NCI-H2196 treated with DMSO at 0.1 percent for 48 hours (cell line): ENCODE results near the gene EPHB3.
"Not testable (repeated sequence)": the region's sequence is repeated elsewhere in the genome, so short reads cannot be mapped to it uniquely, and the experiment has no call there.

Experiments used
- DNase-seq: peaks from one replicate; lab custom pipeline; 2025; ENCODE audit not compliant: unreplicated experiment; lab: John Stamatoyannopoulos, UW

The EPHB3 gene

GRCh38 chr3:184619787-184620430 is 58.3 kb downstream of the EPHB3 start:
- DNase-seq, result no peak

DNA sequence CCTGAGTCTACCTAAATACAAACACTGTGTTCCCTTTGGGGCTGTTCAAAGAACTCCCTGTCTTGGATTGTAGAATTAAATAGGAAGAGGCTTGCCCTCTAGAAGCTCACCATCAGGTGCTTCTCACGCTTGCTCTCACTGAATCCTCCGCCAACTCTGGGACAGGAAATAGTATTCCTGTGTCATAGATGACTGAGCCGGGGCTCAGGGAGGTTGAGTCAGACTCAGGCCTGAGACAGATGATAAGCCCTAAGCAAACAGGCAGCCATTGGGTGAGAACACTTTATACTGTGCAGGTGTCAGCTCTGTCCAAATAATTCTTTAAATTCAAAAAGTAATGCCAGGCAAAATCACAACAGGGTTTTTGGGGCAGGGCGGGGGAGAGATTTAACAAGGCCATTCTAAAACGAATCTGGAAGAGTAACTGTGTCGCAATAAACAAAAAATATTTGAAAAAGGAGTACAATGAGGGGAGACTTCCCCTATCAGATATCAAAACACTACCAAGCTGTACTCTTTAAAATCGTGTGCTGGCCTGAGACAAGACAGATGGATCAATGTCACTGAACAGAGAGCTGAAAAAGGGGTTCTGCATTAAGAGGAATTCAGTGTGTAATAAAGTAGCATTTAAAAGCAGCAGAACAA is 59.0 kb downstream of the EPHB3 start:
- no peak for DNase-seq

DNA sequence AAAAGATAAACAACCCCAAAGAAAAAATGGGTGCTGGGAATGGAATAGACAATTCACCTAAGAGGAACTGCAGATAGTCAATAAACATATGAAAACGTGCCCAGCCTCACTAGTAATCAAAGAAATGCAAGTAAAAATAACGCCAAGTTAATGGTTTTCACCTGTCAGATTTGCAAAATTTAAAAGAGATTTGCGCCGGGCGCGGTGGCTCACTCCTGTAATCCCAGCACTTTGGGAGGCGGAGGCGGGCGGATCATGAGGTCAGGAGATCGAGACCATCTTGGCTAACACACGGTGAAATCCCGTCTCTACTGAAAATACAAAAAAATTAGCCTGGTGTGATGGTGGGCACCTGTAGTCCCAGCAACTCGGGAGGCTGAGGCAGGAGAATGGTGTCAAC is 60.6 kb downstream of the EPHB3 start:
- DNase-seq, result not testable (repeated sequence)

DNA sequence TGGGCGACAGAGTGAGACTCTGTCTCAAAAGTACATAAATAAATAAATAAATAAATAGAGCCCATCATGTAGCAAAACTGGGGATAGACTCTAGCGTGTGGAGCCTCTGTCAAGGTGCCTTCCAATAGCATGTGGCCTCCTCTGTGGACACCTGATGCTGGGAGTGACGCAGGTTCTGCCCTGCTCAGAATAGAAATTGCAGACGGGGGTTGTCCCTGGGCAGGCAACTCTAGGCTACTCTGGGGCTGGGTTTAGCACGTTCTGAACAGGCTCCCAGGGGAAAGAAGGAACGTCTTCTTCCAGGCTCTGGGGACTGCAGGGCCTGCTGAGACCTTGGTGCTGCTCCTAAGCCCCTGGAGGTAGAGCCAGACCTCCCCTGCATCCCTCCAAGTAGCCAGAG is 65.3 kb downstream of the EPHB3 start:
- no peak for DNase-seq

DNA sequence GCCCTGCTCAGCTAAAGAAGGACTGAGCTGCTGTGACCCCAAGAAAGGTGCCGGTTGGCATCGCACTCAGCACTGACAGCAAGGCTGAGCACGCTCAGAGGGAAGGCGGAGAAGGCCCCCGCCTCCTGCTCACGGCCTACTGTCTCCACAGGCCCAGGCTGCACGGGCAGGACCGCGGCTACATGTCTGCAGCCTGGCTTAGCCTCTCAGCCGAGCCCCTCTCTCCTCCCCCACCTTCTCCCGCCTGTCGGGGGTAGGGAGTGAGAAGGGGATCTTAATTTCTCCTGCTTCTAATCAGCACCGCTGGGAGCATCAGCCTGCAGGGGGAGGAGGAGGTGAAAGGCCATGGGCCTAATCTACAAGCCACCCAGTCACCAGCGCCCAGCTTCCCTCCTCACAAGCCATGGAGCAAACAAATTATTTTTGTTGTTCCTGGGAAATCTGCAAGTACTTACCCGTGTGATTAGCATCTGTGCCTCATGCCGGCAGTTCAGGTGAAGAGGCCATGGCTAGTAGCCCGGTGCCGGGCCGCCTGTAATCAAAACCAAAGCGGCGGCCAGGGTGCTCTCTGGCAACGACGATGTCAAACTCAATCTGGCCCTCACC is 68.1 kb downstream of the EPHB3 start:
- no peak for DNase-seq

GRCh38 chr3:184630861-184631471 is 69.4 kb downstream of the EPHB3 start:
- DNase-seq, result no peak

- DNase-seq, result no peak
Measured at GRCh38 chr3:184631472-184631861, 69.9 kb downstream of the EPHB3 start.
